ENCODE measurements around the gene ATP11A. TPM values are rescaled to one million over a fixed set of nuclear protein-coding genes. Genes with fewer than 3 reads are reported as not detected.

Gene ATP11A
- total and polyA plus RNA-seq, 7 donors: 3.9 to 48.6 (median 26.4) TPM

DNA sequence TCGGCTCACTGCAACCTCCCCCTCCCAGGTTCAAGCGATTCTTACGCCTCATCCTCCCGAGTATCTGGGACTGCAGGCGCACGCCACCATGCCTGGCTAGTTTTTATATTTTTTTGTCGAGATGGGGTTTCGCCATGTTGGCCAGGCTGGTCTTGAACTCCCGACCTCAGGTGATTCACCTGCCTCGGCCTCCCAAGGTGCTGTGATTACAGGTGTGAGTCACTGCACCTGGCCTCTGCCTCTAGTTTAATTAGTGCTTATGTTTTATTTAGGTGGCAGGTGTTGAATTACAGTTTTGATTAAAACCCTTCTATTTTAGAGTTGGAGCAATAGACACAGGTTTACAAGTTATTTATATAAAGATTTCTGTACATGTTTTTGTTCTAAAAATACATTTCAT, 42.8 kb downstream of the ATP11A start:
- 92 to 95% (median 93%) methylated on average over 10 of the region's 10 CpGs for WGBS, 3 donors
- TF ChIP-seq, protein P1, sequence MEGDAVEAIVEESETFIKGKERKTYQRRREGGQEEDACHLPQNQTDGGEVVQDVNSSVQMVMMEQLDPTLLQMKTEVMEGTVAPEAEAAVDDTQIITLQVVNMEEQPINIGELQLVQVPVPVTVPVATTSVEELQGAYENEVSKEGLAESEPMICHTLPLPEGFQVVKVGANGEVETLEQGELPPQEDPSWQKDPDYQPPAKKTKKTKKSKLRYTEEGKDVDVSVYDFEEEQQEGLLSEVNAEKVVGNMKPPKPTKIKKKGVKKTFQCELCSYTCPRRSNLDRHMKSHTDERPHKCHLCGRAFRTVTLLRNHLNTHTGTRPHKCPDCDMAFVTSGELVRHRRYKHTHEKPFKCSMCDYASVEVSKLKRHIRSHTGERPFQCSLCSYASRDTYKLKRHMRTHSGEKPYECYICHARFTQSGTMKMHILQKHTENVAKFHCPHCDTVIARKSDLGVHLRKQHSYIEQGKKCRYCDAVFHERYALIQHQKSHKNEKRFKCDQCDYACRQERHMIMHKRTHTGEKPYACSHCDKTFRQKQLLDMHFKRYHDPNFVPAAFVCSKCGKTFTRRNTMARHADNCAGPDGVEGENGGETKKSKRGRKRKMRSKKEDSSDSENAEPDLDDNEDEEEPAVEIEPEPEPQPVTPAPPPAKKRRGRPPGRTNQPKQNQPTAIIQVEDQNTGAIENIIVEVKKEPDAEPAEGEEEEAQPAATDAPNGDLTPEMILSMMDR (IDR thresholded peaks at IDR 0.05): no peak
- Histone ChIP-seq H3K36me3 (ENCODE audit: insufficient read depth in 1 of 2, low read depth in 1 of 2) (no peaks in the 10 kb centered on the region), H3K4me3 (no peak overlapping the region), H3K4me1 (peaks cover 21% of the 10 kb centered on the region), H3K27me3 (ENCODE audit: insufficient read depth in 3 of 3, low read length in 2 of 3) (no peaks in the 10 kb centered on the region), H3K27ac (no peak overlapping the region), H3K9me3 (no peaks in the 10 kb centered on the region)
- DNase-seq: no peak
- intact Hi-C loops (cut with DNase I): loop anchor here in 1 of 2 donors (5.0 kb wide), 1 partner anchor 35 kb away; no protein-coding TSS in a partner anchor
- no peak for ATAC-seq

DNA sequence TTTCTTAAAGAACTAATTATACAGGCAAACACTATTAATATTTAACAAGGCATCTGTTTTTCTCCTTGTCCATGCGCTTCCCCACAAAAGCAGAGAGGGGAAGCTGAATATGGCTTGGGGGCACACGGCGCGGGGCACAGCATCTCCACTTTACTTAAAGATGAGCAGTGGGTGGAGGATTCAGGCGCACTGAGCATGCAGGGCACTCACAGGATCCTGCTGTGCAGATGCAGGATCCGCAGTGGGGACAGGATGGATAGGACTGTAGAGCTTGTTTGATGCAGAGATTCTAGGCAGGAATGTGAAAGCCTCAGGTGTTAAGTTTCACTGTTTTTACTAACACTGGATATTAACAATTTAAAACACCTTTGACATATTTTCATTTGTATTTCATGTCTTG, 43.3 kb downstream of the ATP11A start:
- intact Hi-C loops (cut with DNase I): loop anchor here in 1 of 2 donors (5.0 kb wide), 1 partner anchor 34 kb away; no protein-coding TSS in a partner anchor
- H3K9me3 ChIP-seq: no peaks in the 10 kb centered on the region
- WGBS, 3 donors: 85 to 98% (median 93%) methylated on average over 6 of the region's 6 CpGs
- DNase-seq: no peak
- H3K27me3 ChIP-seq (ENCODE audit: insufficient read depth in 3 of 3, low read length in 2 of 3): no peaks in the 10 kb centered on the region
- no peaks in the 10 kb centered on the region for H3K36me3 ChIP-seq (ENCODE audit: insufficient read depth in 1 of 2, low read depth in 1 of 2)
- H3K4me3 ChIP-seq: no peak overlapping the region
- ATAC-seq: no peak
- TF ChIP-seq, protein P1 (IDR thresholded peaks at IDR 0.05): no peak
- H3K27ac ChIP-seq: no peak overlapping the region
- peaks cover 17% of the 10 kb centered on the region for H3K4me1 ChIP-seq

DNA sequence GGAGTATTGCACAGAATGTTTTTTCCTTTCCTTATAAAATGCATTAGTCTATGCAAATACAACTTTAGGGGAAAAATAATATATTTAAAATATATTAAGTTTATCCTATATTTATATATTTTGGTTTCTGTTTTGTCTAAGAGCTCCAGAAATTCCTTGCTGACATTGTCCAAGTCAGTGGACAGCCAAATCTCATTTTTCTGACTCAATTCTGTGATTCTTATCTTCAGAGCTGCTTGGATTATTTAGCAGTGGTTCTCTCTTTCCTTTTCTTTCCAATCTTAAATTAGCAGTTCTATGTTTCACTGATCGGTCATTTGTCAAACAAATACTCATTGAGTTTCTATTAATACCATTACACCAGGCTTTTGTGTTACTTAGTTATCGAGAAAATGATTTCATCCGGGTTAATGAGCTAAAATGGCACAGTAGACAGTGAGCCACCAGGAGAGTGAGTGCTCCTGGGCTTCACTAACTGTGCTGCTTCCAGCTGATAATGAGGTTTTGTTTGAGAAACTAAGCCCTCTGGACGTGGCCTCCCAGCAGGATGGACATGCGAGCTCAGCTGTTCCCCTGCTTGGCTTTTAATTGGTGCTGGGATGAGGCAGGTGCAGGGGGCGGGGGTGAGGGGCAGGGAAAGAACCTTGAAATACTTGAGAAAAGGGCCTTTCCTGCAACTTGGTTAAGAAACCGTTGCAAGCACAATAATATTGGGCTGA, 44.0 kb downstream of the ATP11A start:
- intact Hi-C loops (cut with DNase I): loop anchor here in 1 of 2 donors (5.0 kb wide), 1 partner anchor 33 kb away; no protein-coding TSS in a partner anchor
- TF ChIP-seq, protein P1 (IDR thresholded peaks at IDR 0.05): no peak
- WGBS, 3 donors: 66 to 72% (median 71%) methylated on average over 7 of the region's 7 CpGs
- DNase-seq (no peak), ATAC-seq (no peak)
- peaks cover 16% of the 10 kb centered on the region for H3K4me1 ChIP-seq
- no peak overlapping the region for H3K4me3 ChIP-seq
- no peak overlapping the region for H3K27ac ChIP-seq
- H3K27me3 ChIP-seq (ENCODE audit: insufficient read depth in 3 of 3, low read length in 2 of 3): no peaks in the 10 kb centered on the region
- H3K9me3 ChIP-seq: no peaks in the 10 kb centered on the region
- H3K36me3 ChIP-seq (ENCODE audit: insufficient read depth in 1 of 2, low read depth in 1 of 2): no peaks in the 10 kb centered on the region

DNA sequence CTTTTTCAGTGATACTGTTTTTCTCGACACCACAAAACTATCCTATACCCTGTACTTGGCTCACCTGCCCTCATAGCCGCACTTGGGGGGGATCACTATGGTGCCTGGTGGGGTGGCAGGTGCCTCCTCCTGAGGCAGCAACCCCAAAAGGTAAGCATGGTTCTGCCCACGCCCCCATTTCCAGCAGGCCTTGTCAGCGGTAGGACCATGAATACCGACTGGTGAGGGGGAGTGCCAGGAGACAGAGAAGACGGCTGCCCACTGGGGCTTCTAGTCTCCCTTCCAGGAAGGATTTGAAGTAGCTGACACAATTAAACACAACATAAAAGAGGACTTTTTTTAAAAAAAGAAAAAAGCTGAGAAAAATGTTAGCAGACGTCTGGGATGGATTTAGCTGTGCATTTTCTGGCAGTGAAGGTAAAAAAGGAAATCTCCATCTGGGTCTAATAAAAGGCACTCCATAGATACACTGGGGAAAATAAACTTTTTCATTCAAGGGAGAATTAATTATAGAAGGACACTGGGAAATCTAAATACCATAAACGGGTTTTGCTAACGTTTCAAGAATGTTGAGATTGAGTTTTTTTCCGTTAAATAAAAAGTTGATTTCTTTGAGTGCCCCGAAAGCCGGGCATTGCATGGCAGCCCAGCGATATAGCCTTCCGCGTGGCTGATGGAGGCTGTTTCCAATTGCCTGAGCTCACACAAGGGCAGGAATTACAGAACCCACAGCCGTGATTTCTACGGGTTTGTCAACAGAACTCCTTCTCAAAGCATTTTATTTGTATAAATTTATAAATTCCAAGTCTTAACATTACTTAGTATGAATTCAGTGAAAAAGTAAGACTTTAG, 45.1 kb downstream of the ATP11A start:
- Histone ChIP-seq H3K27me3 (ENCODE audit: insufficient read depth in 3 of 3, low read length in 2 of 3) (no peaks in the 10 kb centered on the region), H3K4me1 (peaks cover 15% of the 10 kb centered on the region), H3K36me3 (ENCODE audit: insufficient read depth in 1 of 2, low read depth in 1 of 2) (no peaks in the 10 kb centered on the region), H3K4me3 (no peak overlapping the region), H3K27ac (no peak overlapping the region), H3K9me3 (no peaks in the 10 kb centered on the region)
- 82 to 85% (median 83%) methylated on average over 17 of the region's 17 CpGs for WGBS, 3 donors
- no peak for ATAC-seq
- DNase-seq: no peak
- TF ChIP-seq, protein P1 (IDR thresholded peaks at IDR 0.05): no peak
- intact Hi-C loops (cut with DNase I): loop anchor here in 1 of 2 donors (5.0 kb wide), 1 partner anchor 32 kb away; no protein-coding TSS in a partner anchor

Data from psoas muscle (tissue), 8 donors.